ENCODE measurements around the gene RASAL1. TPM values are rescaled to one million over a fixed set of nuclear protein-coding genes. Genes with fewer than 3 reads are reported as not detected.

Gene RASAL1
- total RNA-seq, 1 experiment from 2014 or later, result 85.9 TPM

DNA sequence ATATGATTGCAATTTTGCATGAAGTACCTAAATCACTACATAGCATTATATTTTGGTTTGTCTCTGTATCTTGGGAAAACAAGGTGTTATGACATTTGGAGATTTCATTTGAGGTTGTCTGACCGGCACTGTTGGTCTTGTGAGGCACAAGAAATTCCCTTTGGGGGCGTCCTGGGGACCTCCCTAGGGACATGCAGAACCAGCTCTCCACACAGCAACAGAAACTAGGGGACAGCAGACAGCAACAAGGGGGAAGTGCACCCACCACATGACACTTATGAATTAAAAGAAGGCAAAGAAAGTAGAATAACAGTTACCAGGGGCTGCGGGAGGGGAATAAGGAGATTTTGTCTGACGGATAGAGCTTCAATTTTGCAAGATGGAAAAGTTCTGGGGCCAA, 35.4 kb upstream of the RASAL1 start:
- no TSS peak for BruUV-seq (replicated peaks)
- TF ChIP-seq, protein P1, sequence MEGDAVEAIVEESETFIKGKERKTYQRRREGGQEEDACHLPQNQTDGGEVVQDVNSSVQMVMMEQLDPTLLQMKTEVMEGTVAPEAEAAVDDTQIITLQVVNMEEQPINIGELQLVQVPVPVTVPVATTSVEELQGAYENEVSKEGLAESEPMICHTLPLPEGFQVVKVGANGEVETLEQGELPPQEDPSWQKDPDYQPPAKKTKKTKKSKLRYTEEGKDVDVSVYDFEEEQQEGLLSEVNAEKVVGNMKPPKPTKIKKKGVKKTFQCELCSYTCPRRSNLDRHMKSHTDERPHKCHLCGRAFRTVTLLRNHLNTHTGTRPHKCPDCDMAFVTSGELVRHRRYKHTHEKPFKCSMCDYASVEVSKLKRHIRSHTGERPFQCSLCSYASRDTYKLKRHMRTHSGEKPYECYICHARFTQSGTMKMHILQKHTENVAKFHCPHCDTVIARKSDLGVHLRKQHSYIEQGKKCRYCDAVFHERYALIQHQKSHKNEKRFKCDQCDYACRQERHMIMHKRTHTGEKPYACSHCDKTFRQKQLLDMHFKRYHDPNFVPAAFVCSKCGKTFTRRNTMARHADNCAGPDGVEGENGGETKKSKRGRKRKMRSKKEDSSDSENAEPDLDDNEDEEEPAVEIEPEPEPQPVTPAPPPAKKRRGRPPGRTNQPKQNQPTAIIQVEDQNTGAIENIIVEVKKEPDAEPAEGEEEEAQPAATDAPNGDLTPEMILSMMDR (IDR thresholded peaks at IDR 0.05; ENCODE audit: unreplicated experiment), result no peak
- H3K27ac Mint-ChIP-seq (ENCODE audit: unreplicated experiment), result no peak overlapping the region
- no peaks in the 10 kb centered on the region for H3K9me3 Mint-ChIP-seq (ENCODE audit: low read depth, unreplicated experiment)
- CTCF ChIA-PET, result interaction anchor here (0.8 kb wide), 1 partner anchor 35 kb away, joined by 3 read pairs; the partner anchor contains the start of gene RASAL1
- intact Hi-C loops (cut with micrococcal nuclease; ENCODE audit: unreplicated experiment), result loop anchor here (5.0 kb wide), 1 partner anchor 179 kb away; no protein-coding TSS in a partner anchor
- no peaks in the 10 kb centered on the region for H3K27me3 Mint-ChIP-seq (ENCODE audit: unreplicated experiment)
- H3K36me3 Mint-ChIP-seq (ENCODE audit: insufficient read depth, unreplicated experiment), result peaks cover 87% of the 10 kb centered on the region
- no peak overlapping the region for H3K4me3 Mint-ChIP-seq (ENCODE audit: low read depth, unreplicated experiment)
- peaks cover 8% of the 10 kb centered on the region for H3K4me1 Mint-ChIP-seq (ENCODE audit: low read depth, unreplicated experiment)
- no peak for DNase-seq

DNA sequence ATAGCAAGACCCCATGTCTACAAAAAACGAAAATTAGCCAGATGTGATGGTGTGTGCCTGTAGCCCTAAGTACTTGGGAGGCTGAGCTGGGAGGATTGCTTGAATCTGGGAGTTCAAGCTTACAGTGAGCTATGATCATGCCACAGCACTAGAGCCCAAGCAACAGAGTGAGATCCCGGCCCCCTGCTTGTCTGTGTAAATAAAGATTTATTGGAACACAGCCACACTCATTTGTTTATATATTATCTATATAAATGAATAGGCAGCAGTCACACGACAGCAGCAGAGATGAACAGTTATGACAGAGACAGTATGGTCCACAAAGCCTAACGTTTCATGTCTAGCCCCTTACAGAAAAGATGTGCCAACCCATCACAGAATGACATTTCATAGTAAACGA, 34.9 kb upstream of the RASAL1 start:
- intact Hi-C loops (cut with micrococcal nuclease; ENCODE audit: unreplicated experiment), result loop anchor here (5.0 kb wide), 1 partner anchor 178 kb away; no protein-coding TSS in a partner anchor
- no peak overlapping the region for H3K4me3 Mint-ChIP-seq (ENCODE audit: low read depth, unreplicated experiment)
- peaks cover 88% of the 10 kb centered on the region for H3K36me3 Mint-ChIP-seq (ENCODE audit: insufficient read depth, unreplicated experiment)
- H3K9me3 Mint-ChIP-seq (ENCODE audit: low read depth, unreplicated experiment), result no peaks in the 10 kb centered on the region
- no peaks in the 10 kb centered on the region for H3K27me3 Mint-ChIP-seq (ENCODE audit: unreplicated experiment)
- BruUV-seq (replicated peaks), result no TSS peak
- TF ChIP-seq, protein P1 (IDR thresholded peaks at IDR 0.05; ENCODE audit: unreplicated experiment), result no peak
- peaks cover 8% of the 10 kb centered on the region for H3K4me1 Mint-ChIP-seq (ENCODE audit: low read depth, unreplicated experiment)
- DNase-seq, result no peak
- CTCF ChIA-PET, result no interaction called here
- H3K27ac Mint-ChIP-seq (ENCODE audit: unreplicated experiment), result no peak overlapping the region

DNA sequence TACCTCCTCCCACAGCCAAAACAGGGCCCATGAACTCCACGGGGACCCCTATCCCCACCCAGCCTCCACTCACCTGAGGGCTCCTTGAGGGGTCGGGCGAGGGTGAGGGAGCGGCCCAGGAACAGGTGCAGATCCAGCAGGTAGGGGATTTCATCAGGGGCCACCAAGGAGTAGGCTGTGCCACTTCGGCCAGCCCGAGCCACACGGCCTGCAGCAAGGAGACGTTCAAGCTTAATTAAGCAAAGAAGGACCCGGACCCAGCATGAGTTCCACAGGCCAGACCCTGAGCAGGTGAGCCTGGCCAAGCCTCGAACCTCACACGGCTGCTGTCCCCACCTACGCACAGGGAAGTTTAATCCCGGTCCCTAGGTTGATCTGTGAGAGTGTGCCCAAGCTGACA, 34.1 kb upstream of the RASAL1 start:
- Mint-ChIP-seq H3K9me3 (ENCODE audit: low read depth, unreplicated experiment) (no peaks in the 10 kb centered on the region), H3K4me3 (ENCODE audit: low read depth, unreplicated experiment) (no peak overlapping the region), H3K4me1 (ENCODE audit: low read depth, unreplicated experiment) (peaks cover 6% of the 10 kb centered on the region), H3K27ac (ENCODE audit: unreplicated experiment) (no peak overlapping the region), H3K27me3 (ENCODE audit: unreplicated experiment) (no peaks in the 10 kb centered on the region), H3K36me3 (ENCODE audit: insufficient read depth, unreplicated experiment) (peaks cover 86% of the 10 kb centered on the region)
- CTCF ChIA-PET, result no interaction called here
- TF ChIP-seq, protein P1 (IDR thresholded peaks at IDR 0.05; ENCODE audit: unreplicated experiment), result no peak
- intact Hi-C loops (cut with micrococcal nuclease; ENCODE audit: unreplicated experiment), result loop anchor here (5.0 kb wide), 1 partner anchor 177 kb away; no protein-coding TSS in a partner anchor
- no peak for DNase-seq
- no TSS peak for BruUV-seq (replicated peaks)

DNA sequence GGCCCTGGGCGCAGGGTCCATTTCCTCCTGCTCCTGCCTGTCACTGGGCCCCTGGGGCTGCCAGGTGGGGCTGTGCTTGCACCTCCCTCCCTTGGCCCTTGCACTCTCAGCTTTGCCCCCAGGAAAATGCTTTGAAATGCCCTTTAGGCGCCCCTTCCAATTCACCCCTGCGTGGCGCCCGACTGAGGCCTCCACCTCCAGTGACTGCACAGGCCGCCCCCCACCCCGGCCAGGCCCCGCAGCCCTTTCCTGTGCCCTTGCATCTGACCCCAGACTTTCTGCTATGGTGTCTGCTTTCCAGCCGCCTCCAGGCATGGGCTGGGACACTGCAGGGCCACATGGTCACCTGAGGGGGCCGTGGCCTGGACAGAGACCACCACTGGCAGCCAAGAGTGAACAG, 32.3 kb upstream of the RASAL1 start:
- Mint-ChIP-seq H3K27ac (ENCODE audit: unreplicated experiment) (no peak overlapping the region), H3K4me1 (ENCODE audit: low read depth, unreplicated experiment) (no peaks in the 10 kb centered on the region), H3K27me3 (ENCODE audit: unreplicated experiment) (no peaks in the 10 kb centered on the region), H3K4me3 (ENCODE audit: low read depth, unreplicated experiment) (no peak overlapping the region), H3K36me3 (ENCODE audit: insufficient read depth, unreplicated experiment) (peaks cover 85% of the 10 kb centered on the region), H3K9me3 (ENCODE audit: low read depth, unreplicated experiment) (no peaks in the 10 kb centered on the region)
- no peak for DNase-seq
- intact Hi-C loops (cut with micrococcal nuclease; ENCODE audit: unreplicated experiment), result no loop called here
- CTCF ChIA-PET, result no interaction called here
- TF ChIP-seq, protein P1 (IDR thresholded peaks at IDR 0.05; ENCODE audit: unreplicated experiment), result no peak
- no TSS peak for BruUV-seq (replicated peaks)
